ENCODE measurements around the gene SLAMF7.

DNA sequence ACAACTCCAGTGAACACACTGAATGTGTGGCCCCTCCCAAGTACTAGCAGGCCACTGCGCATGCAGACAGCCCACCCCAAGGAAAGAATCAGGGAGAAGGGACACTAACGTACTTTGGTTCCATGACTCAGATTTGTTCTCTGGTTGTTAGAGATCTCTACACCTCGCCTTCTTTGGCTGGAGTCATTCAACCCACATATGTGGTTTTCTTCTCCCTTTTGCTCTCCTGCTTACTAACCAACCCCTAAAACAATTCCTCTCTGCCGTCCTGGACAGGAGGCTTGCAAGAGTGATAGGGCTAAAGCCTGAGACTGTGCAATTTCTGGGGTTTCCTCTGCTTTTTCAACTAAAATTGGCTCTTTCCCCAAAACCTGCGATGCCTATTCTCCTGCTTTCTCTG is 21.7 kb upstream of the SLAMF7 start:
- TF ChIP-seq, protein P1, sequence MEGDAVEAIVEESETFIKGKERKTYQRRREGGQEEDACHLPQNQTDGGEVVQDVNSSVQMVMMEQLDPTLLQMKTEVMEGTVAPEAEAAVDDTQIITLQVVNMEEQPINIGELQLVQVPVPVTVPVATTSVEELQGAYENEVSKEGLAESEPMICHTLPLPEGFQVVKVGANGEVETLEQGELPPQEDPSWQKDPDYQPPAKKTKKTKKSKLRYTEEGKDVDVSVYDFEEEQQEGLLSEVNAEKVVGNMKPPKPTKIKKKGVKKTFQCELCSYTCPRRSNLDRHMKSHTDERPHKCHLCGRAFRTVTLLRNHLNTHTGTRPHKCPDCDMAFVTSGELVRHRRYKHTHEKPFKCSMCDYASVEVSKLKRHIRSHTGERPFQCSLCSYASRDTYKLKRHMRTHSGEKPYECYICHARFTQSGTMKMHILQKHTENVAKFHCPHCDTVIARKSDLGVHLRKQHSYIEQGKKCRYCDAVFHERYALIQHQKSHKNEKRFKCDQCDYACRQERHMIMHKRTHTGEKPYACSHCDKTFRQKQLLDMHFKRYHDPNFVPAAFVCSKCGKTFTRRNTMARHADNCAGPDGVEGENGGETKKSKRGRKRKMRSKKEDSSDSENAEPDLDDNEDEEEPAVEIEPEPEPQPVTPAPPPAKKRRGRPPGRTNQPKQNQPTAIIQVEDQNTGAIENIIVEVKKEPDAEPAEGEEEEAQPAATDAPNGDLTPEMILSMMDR (IDR thresholded peaks at IDR 0.05): no peak
- no peak for TF ChIP-seq GATA3 (IDR thresholded peaks at IDR 0.05; ENCODE audit: borderline replicate concordance)
- no peak for TF ChIP-seq POLR2A (IDR thresholded peaks at IDR 0.05; ENCODE audit: low read length)

Data from A549 (cell line).